Ishikawa (cell line): ENCODE results near the gene TNFAIP3.

Experiments
- CEBPB ChIP-seq: IDR thresholded peaks from 2 replicates; pipeline ENCODE4 v1.6.1; 2012
- CREB1 ChIP-seq: IDR thresholded peaks from 2 replicates; pipeline ENCODE4 v1.6.1; 2012; ENCODE audit warnings: low read depth
- EGR1 ChIP-seq: IDR thresholded peaks from 2 replicates; pipeline ENCODE4 v1.6.1; 2012
- EP300 ChIP-seq: IDR thresholded peaks from 2 replicates; pipeline ENCODE4 v1.6.1; 2012; ENCODE audit warnings: borderline replicate concordance
- FOXM1 ChIP-seq: IDR thresholded peaks from 2 replicates; pipeline ENCODE4 v1.6.1; 2012; ENCODE audit warnings: low read depth, borderline replicate concordance
- MAX ChIP-seq: IDR thresholded peaks from 2 replicates; pipeline ENCODE4 v1.6.1; 2012
- NFIC ChIP-seq: IDR thresholded peaks from 2 replicates; pipeline ENCODE4 v1.6.1; 2012
- RAD21 ChIP-seq: IDR thresholded peaks from 2 replicates; pipeline ENCODE4 v1.6.1; 2012; ENCODE audit warnings: low read depth
- REST ChIP-seq: IDR thresholded peaks from 2 replicates; pipeline ENCODE4 v1.6.1; 2012; ENCODE audit warnings: low read depth, mild to moderate bottlenecking
- TAF1 ChIP-seq: IDR thresholded peaks from 2 replicates; pipeline ENCODE4 v1.6.1; 2012; ENCODE audit warnings: low read depth, mild to moderate bottlenecking
- TCF12 ChIP-seq: IDR thresholded peaks from 2 replicates; pipeline ENCODE4 v1.6.1; 2012; ENCODE audit warnings: low read depth
- TEAD4 ChIP-seq: IDR thresholded peaks from 2 replicates; pipeline ENCODE4 v1.6.1; 2012
- USF1 ChIP-seq: IDR thresholded peaks from 2 replicates; pipeline ENCODE4 v1.6.1; 2012
- YY1 ChIP-seq: IDR thresholded peaks from 2 replicates; pipeline ENCODE4 v1.6.1; 2012; ENCODE audit warnings: low read depth
- ZBTB7A ChIP-seq: IDR thresholded peaks from 2 replicates; pipeline ENCODE4 v1.6.1; 2012; ENCODE audit warnings: low read depth

TNFAIP3 gene

GRCh38 chr6:137864812-137865508 lies 2.1 kb upstream of the TNFAIP3 start:
- TF ChIP-seq FOXM1 (no peak), REST (no peak), TEAD4 (no peak), ZBTB7A (no peak), RAD21 (no peak), USF1 (no peak), EGR1 (no peak), EP300 (no peak), YY1 (no peak), TAF1 (no peak), NFIC (no peak), CREB1 (no peak), MAX (no peak), TCF12 (no peak), CEBPB (no peak)

DNA sequence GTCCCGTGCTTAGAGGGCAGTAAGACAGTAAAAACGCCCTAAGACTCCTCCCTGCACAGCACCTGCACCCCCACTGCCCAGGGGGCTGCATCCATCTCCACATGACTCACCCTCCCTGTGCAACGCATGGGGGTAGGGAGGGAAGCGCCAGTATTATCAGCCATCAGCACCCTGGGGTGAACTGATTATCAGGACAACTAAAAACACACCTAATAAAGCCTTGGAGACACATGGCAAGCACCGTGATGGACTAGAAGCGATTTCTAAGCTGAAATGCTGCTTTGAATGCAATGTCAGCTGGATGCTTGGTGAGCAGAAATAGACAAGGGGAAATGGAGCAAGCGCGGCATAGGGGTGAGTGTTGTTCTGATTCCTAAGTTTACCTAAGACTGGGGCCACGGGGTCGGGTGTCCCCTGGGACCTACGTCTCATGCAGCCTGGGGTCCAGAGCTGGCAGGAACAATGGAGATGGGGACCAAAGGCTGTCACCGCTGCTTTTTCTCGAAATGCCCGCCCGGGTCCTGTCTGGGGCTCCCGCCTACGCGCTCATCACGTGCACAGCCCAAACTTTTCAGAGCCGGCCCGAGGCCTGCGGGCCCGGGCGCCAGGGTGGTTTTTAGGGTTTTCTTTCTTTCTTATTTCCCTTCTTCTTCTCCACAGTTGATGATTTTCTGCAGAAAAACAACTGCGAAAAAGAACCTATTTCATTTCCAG lies 702 bp upstream of the TNFAIP3 start:
- TF ChIP-seq EGR1 (peak; percentile 75), TCF12 (no peak), TAF1 (no peak; the same call in 1 of the 2 replicates), ZBTB7A (no peak), USF1 (peak; percentile 73)

DNA sequence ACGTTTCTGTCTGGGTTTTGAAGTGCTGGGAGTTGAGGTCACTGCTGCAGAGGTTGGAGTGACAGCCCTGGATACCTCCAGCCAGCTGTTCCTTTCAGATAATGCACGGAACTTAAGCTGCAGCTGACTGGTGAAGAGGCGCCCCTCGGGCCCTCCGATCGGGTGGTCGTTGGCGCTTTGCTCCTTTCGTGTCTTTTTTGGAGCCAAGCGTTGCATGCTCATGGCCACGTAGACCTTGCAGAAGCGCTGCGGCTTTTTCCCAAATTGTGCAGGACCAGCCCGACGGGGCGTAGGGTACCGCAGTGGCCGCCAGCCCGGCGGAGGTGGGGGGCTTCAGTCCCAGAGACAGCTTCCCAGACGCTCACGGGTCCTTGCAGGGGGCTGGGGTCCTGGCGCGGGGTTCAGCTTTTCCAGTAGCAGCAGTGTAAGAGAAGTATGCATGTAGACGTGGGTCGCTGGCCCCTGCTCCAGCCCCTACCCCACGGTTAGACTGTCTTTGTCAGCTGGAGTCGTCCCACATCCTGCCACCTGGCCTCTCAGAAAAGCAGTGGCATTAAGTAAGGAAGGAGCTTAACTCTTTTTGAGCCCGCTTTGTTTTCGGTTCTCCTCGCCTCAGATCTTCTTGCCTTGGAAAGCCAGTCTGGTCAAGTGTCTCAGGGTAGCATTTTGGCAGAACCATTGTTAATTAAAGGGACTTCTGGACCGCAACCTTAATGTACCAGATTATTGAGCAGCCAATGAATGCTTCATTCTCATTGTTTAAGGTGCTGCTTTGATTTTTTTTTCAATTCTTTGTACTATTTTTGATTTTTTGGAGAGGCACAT lies 838 bp downstream of the TNFAIP3 start:
- no peak for TF ChIP-seq CREB1
- TF ChIP-seq EGR1, result no peak
- no peak for TF ChIP-seq TAF1
- TF ChIP-seq MAX, result no peak
- TF ChIP-seq USF1, result no peak
- no peak for TF ChIP-seq NFIC
- no peak for TF ChIP-seq TCF12
- TF ChIP-seq RAD21, result no peak
- TF ChIP-seq CEBPB, result no peak
- no peak for TF ChIP-seq FOXM1
- TF ChIP-seq EP300, result no peak
- TF ChIP-seq ZBTB7A, result no peak
- no peak for TF ChIP-seq REST
- no peak for TF ChIP-seq YY1
- TF ChIP-seq TEAD4, result no peak

- no peak for TF ChIP-seq MAX
- TF ChIP-seq YY1, result no peak
- TF ChIP-seq TAF1, result no peak
- TF ChIP-seq FOXM1, result no peak
- no peak for TF ChIP-seq RAD21
- no peak for TF ChIP-seq TEAD4
- no peak for TF ChIP-seq CREB1
- TF ChIP-seq NFIC, result no peak
- TF ChIP-seq TCF12, result no peak
- no peak for TF ChIP-seq EP300
- no peak for TF ChIP-seq REST
- no peak for TF ChIP-seq EGR1
- TF ChIP-seq ZBTB7A, result no peak
- TF ChIP-seq CEBPB, result no peak
These were observed 1.9 kb downstream of the TNFAIP3 start for GRCh38 chr6:137868721-137869548.
